GM19372 (cell line): ENCODE data around the gene NUP43.
A peak's percentile ranks its signal among the peaks of the same experiment; 100 is the strongest.
"Not testable (repeated sequence)": the region's sequence is repeated elsewhere in the genome, so short reads cannot be mapped to it uniquely, and the experiment has no call there.

Source experiments
- ATAC-seq: cut with Tn5 transposase; IDR thresholded peaks from one replicate; pipeline ENCODE4 v1.9.1; 2021; ENCODE audit warnings: mild to moderate bottlenecking, low read depth, moderate library complexity; ENCODE audit not compliant: unreplicated experiment

NUP43 gene, protein sequence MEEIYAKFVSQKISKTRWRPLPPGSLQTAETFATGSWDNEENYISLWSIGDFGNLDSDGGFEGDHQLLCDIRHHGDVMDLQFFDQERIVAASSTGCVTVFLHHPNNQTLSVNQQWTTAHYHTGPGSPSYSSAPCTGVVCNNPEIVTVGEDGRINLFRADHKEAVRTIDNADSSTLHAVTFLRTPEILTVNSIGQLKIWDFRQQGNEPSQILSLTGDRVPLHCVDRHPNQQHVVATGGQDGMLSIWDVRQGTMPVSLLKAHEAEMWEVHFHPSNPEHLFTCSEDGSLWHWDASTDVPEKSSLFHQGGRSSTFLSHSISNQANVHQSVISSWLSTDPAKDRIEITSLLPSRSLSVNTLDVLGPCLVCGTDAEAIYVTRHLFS

DNA sequence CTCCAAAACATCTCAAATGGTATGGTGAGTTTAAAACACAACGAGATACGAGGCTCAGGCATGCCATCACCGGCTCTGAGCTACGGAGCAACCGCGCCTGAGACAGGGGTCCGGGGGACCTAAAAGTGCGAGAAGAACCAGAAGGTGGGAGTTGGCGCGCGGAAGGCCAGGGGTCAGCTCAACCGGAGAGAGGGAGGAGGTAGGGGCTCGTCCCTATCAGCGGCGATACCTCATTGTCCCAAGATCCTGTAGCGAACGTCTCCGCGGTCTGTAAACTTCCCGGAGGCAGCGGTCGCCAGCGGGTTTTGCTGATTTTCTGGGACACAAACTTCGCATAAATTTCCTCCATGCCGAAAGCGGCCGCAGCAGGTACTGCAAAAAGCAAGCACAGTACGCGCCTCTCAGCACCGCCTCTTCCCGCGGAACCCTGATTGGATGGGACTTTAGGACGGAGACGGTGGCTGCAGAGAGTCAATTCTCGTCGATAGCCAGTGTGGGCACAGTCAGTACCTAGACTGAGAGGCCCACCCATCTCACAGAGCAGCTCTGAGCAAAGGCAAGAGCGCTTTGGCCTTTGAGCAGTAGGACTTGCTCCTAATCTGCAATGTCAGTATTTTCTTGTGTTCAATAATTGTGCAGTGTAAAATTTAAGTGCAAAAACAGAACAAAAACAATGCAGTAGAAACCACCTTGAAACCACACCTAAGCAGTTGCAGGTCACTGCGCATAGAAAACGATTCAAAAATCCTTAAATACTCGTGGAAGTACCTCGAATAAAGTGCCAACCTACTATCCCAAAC is at the start of gene NUP43:
Gene NUP43, minus strand, starts transcription at position 383 of the 800 bp plus-strand sequence. Its CDS starts 34 bp downstream, at position 349.
- peak; percentile 45 for ATAC-seq

DNA sequence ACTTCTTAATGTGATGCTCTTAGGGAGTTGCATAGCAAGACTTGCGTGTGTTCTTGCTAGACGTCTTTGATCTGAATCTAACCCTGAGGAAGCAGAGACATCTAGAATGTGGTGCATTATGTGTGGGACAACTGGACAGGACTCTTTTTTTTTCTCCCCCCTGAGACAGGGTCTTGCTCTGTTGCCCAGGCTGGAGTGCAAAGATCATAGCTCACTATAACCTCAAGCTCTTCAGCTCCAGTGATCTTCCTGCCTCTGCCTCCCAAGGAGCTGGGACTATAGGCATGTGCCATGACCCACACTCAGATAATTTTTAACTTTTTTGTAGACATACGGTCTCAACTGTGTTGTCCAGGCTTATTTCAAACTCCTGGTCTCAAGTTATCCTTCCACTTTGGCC is 37.2 kb upstream of the NUP43 start:
- ATAC-seq: no peak

DNA sequence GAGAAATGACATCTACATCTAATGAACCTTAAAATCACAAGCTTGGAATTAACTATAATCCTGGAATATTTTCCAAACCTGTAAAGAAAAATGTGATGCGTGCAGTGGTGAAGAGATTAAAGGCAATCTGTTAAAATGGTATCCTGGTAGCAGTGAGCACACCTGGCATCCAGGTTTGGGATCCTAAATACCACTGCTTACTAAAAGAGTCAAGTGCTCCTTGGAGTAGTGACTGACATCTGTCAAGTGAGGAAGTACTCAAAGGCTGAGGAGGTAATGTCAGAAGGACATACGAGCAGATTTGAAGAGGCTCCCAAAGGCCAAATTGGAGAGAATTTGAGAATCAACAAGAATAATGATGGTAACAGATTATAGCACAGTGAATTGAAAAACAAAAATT is 36.0 kb upstream of the NUP43 start:
- ATAC-seq: no peak

DNA sequence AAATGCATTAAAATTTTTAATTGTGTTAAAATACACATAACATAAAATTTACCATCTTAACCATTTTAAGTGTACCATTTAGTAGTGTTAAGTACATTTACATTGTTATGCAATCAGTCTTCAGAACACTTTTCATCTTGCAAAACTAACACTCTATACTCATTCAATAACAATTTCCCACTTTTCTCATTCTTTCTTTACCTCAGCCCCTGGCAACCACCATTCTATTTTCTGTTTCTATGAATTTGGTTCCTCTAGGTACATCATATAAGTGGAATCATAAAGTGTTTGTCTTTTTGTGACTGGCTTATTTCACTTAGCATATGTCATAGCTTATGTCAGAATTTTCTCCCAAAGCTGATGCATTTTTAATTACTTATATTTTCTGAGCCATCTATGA is 35.4 kb upstream of the NUP43 start:
- ATAC-seq: no peak

DNA sequence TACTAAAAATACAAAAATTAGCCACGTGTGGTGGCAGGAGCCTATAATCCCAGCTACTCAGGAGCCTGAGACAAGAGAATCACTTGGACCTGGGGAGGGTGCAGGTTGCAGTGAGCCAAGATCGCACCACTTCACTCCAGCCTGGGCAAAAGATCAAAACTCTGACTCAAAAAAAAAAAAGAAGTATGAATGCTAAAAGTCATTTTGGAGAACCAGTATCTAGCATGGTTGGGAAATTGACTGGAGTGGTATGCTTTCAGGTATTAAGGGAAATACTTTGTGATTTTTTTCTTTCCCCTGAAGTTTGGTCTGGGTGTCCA is 33.3 kb upstream of the NUP43 start:
- ATAC-seq: no peak

DNA sequence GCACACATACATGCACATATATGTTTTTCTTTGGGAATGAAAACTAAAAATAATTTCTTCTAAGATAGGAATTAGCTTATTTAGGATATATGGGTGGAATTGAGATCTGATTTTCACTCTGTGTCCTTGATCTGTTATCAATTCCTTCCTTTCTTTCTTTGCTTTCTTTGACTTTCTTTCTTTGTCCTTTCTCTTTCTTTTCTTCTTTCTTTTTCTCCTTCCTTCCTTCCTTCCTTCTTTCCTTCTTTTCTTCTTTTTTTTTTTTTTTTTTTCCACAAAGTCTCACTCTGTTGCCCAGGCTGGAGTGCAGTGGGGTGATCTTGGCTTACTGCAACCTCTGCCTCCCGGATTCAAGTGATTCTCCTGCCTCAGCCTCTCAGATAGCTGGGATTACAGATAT is 31.3 kb upstream of the NUP43 start:
- ATAC-seq: no peak

DNA sequence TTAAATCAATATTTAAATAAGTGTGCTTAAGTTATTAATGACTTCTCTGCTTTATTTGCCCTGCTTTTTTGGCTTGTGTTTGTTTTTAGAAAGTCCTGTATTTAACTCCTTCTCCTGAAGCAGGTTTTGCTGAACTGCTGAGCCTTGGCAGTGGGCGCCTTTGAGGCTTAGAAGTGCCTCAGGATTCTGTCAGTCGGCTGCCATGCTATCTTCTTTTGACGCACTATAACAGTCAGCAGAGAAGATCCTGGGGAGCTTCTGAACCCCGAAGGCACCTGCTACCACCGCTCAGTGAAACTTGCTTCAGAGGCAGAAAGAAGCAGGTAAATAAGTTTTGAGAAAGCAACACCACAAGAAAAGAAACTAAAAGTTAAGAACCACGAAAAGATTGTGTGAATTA is 25.6 kb upstream of the NUP43 start:
- ATAC-seq: no peak

DNA sequence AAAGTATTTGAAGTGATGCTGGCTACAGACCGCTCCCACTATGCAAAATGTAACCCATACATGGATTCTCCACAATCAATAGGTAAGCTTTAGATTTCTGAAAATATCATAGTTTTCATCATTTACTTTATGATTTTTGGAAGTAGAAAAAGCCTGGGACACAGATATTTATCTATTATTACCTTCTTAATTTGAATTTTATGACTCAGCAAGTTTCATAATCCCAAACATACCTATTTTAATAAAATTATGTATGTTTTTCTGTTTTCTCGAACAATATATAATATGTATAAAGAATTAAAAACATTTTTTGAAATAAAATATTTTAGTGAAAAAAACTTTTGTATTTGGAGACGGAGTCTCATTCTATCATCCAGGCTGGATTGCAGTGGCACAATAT is 24.9 kb upstream of the NUP43 start:
- ATAC-seq: no peak

DNA sequence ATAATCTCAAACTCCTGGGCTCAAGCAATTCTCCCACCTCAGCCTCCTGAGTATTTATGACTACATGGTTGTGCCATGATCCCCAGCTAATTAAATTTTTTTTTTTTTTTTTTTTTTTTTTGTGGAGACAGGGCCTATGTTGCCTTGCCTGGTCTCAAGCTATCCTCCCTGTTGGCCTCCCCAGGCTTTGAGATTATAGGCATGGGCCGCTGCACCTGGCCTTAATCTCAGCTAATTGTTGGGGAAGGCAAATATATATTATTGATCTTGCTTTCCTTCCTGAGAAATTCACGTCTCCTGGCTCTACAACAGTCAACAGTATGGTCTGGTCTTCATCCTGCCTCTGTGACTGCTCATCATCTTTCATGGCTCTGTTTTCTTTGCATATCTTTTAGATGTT is 23.3 kb upstream of the NUP43 start:
- no peak for ATAC-seq

DNA sequence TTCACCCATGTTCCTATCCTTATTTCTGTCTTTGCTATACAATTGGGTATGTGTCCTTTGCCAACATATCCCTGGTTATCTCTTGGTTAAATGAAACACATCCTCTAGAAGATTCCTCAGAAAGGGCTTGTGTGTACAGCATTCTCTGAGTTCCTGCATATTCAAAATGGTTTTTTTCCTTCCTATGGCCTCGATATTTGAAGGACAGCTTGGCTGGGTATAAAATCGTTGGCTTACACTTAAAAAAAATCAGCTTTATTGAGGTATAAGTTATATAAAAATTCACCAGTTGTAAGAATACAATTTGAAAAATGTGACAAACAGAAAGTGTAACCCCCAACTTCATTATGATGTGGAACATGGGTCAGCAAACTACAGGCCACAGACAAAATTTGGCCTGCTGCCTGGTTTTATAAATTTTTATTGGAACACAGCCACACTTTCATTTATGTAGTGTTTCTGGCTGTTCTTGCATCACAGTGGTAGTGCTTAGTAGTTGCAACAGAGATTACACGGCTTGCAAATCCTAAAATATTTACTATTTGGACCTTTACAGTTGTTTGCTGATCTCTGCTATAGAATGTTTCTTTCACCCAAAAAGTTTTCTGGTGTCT is 19.9 kb upstream of the NUP43 start:
- ATAC-seq: no peak

DNA sequence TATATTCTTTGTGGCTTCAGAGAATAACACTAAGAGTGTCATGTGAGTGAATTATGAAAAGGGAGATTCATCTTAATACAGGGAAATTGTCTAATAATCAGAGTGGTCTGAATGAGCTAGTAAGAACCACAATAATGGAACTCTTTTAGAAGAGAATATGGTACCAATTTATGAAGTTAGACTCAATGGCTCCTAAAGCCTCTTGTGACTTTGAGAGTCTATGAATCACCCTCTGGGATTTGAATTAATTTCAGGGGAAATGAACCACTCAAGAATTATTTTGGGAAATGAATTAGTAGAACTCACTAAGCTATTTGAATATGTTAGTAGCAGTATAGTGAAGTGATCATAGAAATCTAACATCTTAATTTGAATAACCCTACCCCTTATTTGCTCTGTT is 17.5 kb upstream of the NUP43 start:
- no peak for ATAC-seq

DNA sequence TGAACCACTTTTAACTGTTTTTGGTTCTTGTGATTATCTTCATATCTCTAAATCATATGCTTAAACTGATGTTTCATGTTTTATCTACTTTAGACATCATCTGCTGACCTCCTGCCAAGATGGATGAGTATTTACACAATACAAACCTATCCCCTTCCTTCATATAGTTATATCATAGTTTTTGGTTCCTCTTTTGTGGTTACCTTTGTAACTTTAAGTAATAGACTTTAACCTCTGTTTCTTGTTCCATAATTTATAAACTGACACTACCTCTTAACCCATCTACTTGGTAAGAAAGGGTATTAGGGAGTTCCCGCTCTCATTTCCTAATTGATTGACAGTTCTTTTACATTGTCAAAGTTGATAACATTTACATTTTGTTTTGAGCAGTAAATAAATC is 15.1 kb upstream of the NUP43 start:
- peak; percentile 98 for ATAC-seq

DNA sequence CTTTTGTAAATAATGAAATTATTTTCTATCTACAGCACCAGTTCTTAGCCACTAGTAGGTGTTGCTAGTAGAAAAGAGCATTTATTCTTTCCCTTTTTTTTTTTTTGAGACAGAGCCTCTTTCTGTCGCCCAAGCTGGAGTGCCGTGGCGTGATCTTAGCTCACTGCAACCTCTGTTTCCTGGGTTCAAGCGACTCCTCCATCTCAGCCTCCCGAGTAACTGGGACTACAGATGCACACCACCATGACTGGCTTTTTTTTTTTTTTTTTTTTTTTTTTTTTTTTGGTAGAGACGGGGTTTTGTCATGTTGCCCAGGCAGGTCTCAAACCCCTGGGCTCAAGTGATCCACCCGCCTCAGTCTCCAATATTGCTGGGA is 9.9 kb upstream of the NUP43 start:
- no peak for ATAC-seq

DNA sequence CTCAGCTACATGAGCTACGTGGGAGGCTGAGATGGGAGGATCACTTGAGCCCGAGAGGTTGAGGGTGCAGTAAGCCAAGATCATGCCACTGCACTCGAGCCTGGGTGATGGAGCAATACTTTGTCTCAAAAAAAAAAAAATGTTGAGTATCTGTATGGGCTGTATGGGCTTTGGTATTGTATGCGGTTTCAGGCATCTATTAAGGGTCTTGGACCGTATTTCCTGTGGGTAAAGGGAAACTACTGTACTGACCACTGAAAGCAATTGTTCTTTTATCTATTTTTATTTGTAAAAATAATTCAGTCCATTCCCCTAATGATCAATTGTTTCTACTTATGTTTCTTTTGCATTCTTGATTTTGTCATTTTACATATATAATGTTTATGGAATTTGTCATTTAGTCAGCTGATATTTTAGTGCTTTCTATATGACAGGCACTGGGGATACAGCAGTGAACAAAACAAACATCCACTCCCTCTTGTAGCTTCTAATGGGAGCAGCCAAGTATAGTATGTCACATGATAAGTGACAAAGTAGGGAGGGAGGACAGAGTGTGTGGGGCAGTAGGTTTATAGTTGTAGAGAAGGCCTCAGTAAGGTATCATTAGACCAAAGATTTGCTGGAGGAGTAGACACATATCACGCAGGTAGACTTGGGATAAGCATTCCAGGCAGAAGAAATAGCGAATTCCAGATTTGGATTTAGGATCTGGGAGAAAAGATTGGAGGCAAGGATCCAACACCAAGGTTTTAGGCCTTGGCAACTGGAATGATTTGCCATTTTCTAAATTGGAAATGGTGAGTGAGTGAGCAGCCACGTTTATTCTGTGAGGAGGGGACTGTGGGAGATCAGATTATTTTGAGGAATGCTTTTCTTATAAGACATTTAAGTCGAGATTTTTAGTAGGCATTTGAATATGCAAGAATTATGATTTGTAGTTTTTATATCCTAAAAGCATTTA is 9.3 kb upstream of the NUP43 start:
- ATAC-seq: peak; percentile 67

DNA sequence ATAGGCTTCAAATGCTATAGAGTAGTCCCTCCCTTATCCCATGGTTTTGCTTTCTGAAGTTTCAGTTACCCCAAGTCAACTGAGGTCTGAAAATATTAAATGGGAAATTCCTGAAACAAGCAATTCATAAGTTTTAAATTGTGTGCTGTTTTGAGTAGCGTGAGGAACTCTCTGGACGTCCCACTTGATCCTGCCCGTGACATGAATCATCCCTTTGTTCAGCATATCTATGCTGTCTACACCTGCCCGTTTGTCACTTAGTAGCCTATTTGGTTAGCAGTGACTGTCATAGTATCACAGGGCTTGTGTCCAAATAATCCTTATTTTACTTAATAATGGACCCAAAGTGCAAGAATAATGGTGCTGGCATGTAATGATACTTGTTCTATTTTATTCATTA is 8.2 kb upstream of the NUP43 start:
- no peak for ATAC-seq

DNA sequence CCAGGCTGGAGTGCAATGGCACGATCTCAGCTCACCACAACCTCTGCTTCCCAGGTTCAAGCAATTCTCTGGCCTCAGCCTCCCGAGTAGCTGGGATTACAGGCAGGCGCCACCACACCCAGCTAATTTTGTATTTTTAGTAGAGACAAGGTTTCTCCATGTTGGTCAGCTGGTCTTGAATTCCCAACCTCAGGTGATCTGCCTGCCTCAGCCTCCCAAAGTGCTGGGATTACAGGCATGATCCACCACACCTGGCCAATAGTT is 7.0 kb upstream of the NUP43 start:
- ATAC-seq: not testable (repeated sequence)

DNA sequence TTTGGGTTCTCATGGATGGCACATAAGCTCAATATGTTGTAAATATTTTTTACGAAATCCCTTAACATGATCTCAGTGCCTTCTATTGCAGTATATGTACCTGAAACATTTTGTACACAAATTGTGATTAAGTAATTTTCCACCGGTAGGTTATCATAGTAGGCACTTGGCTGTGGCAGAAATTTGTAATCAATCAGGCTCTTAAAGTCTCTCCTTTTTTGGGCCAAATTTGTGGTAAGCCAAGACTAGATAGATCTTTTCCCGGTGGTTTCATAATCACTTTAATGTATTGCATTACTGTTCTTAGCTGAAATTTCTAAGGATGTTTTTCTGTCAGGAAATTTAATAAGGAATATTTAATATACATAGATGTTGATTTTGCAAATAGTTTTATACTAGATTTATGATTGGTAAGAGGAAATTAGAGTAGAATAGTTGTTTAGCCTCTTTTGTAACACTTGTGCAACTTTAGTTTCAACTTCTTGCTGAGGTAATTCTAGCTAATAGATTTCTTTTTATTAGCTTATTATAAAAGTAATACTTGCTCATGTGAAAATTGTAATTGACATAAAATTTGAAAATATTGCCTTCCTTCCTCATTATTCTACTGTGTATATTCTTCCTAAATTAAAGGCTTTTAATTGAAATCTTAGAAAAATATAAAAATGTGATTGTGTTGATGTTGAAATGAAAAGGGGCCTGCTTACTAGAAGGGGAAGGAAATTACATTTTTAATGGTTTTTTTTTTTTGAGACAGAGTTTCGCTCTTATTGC is 6.5 kb upstream of the NUP43 start:
- no peak for ATAC-seq

DNA sequence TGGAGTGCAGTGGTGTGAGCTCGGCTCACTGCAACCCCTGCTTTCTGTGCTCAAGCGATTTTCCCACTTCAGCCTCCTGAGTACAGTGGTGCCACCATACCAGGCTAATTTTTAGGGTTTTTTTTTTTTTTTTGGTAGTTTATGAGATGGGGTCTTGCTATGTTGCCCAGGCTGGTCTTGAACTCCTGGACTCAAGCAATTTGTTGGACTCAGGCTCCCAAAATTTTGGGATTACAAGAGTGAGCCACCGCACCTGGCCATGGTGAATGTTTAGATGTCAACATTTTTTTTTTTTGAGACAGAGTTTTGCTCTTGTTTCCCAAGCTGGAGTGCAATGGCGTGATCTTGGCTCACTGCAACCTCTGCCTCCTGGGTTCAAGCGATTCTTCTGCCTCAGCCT is 5.6 kb upstream of the NUP43 start:
- not testable (repeated sequence) for ATAC-seq

DNA sequence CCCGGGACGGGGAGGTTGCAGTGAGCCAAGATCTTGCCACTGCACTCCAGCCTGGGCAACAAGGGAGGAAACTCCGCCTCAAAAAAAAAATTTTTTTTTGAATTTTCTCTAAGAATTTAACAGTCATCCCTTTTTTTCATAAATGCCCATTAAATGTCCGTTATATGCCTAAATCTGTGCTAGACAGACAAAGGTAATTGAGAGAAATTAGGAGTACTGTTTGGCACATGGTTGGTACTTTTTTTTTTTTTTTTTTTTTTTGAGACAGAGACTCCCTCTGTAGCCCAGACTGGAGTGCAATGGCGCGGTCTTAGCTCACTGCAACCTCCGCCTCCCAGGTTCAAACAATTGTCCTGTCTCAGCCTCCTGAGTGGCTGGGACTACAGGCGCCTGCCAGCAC is 4.9 kb upstream of the NUP43 start:
- no peak for ATAC-seq

DNA sequence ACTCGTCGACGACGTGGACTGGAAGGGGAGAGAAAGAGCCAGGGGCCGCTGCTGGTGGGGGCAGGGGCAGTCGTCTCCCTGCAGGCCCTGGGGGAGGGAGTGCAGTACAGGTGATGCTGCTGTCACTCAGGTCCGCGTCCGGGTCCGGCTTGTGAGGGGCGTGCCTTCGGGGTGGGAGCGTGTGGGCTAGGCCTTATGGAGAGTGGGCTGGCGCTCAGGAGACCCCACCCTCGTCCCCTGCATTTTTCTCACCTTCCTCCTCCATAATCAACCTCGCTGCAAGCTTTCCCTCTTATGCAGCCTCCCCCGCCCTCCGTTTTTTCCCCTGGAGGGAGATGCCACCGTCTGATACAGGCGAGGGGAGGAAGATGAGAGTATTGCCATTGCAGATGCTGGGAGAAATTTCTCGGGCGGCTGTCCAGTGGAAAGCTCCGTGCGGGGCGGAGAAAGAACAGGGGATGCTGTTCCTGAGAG is 3.8 kb upstream of the NUP43 start:
- peak; percentile 29 for ATAC-seq
